ENCODE measurements around the gene RAD51B. TPM values are rescaled to one million over a fixed set of nuclear protein-coding genes. Genes with fewer than 3 reads are reported as not detected.

RAD51B gene
- total RNA-seq, 2 donors from 2014 or later, result 37.0 to 49.7 TPM

- H3K36me3 Mint-ChIP-seq (ENCODE audit: low read depth), result no peaks in the 10 kb centered on the region
- no peaks in the 10 kb centered on the region for H3K27me3 Mint-ChIP-seq
- peaks cover 18% of the 10 kb centered on the region for H3K4me1 Mint-ChIP-seq
- H3K27ac Mint-ChIP-seq, result peak overlapping the region; percentile 8
- peaks cover 4% of the 10 kb centered on the region for H3K9me3 Mint-ChIP-seq
- no peak for ATAC-seq (replicated peaks)
- H3K4me3 Mint-ChIP-seq, result no peak overlapping the region
These were observed 919.0 kb downstream of the RAD51B start for GRCh38 chr14:68738559-68738958.

GRCh38 chr14:68739701-68740100 is 920.1 kb downstream of the RAD51B start:
- ATAC-seq (replicated peaks), result no peak
- Mint-ChIP-seq H3K9me3 (peaks cover 4% of the 10 kb centered on the region), H3K27me3 (no peaks in the 10 kb centered on the region)

GRCh38 chr14:68740788-68741476 is 921.4 kb downstream of the RAD51B start:
- Mint-ChIP-seq H3K4me3 (no peak overlapping the region), H3K27me3 (no peaks in the 10 kb centered on the region), H3K27ac (no peak overlapping the region), H3K4me1 (peaks cover 10% of the 10 kb centered on the region), H3K36me3 (ENCODE audit: low read depth) (no peaks in the 10 kb centered on the region), H3K9me3 (peaks cover 4% of the 10 kb centered on the region)
- no peak for ATAC-seq (replicated peaks)

More at GRCh38 chr14:68739701-68740100, 920.1 kb downstream of the RAD51B start:
- Mint-ChIP-seq H3K27ac (no peak overlapping the region), H3K36me3 (ENCODE audit: low read depth) (no peaks in the 10 kb centered on the region), H3K4me1 (peaks cover 13% of the 10 kb centered on the region), H3K4me3 (no peak overlapping the region)

GRCh38 chr14:68741477-68741791 is 921.9 kb downstream of the RAD51B start:
- H3K9me3 Mint-ChIP-seq, result peaks cover 4% of the 10 kb centered on the region
- peaks cover 6% of the 10 kb centered on the region for H3K4me1 Mint-ChIP-seq
- ATAC-seq (replicated peaks), result no peak
- H3K27ac Mint-ChIP-seq, result no peak overlapping the region
- H3K36me3 Mint-ChIP-seq (ENCODE audit: low read depth), result no peaks in the 10 kb centered on the region
- H3K4me3 Mint-ChIP-seq, result no peak overlapping the region
- H3K27me3 Mint-ChIP-seq, result no peaks in the 10 kb centered on the region

GRCh38 chr14:68741839-68742470 is 922.4 kb downstream of the RAD51B start:
- no peak for ATAC-seq (replicated peaks)
- H3K4me3 Mint-ChIP-seq, result no peak overlapping the region
- H3K36me3 Mint-ChIP-seq (ENCODE audit: low read depth), result no peaks in the 10 kb centered on the region
- H3K4me1 Mint-ChIP-seq, result peaks cover 6% of the 10 kb centered on the region
- no peak overlapping the region for H3K27ac Mint-ChIP-seq
- H3K9me3 Mint-ChIP-seq, result peaks cover 4% of the 10 kb centered on the region
- no peaks in the 10 kb centered on the region for H3K27me3 Mint-ChIP-seq

GRCh38 chr14:68744613-68745012 is 925.0 kb downstream of the RAD51B start:
- no peak overlapping the region for H3K27ac Mint-ChIP-seq
- no peaks in the 10 kb centered on the region for H3K36me3 Mint-ChIP-seq (ENCODE audit: low read depth)
- H3K4me3 Mint-ChIP-seq, result no peak overlapping the region
- no peaks in the 10 kb centered on the region for H3K27me3 Mint-ChIP-seq
- ATAC-seq (replicated peaks), result no peak
- peaks cover 6% of the 10 kb centered on the region for H3K4me1 Mint-ChIP-seq
- peaks cover 4% of the 10 kb centered on the region for H3K9me3 Mint-ChIP-seq

GRCh38 chr14:68747393-68747792 is 927.8 kb downstream of the RAD51B start:
- H3K9me3 Mint-ChIP-seq, result no peaks in the 10 kb centered on the region

GRCh38 chr14:68748260-68748659 is 928.7 kb downstream of the RAD51B start:
- no peaks in the 10 kb centered on the region for H3K36me3 Mint-ChIP-seq (ENCODE audit: low read depth)
- H3K9me3 Mint-ChIP-seq, result no peaks in the 10 kb centered on the region
- no peaks in the 10 kb centered on the region for H3K4me1 Mint-ChIP-seq
- no peak overlapping the region for H3K27ac Mint-ChIP-seq
- no peaks in the 10 kb centered on the region for H3K27me3 Mint-ChIP-seq
- no peak overlapping the region for H3K4me3 Mint-ChIP-seq
- ATAC-seq (replicated peaks), result no peak

More at GRCh38 chr14:68747393-68747792, 927.8 kb downstream of the RAD51B start:
- Mint-ChIP-seq H3K4me3 (no peak overlapping the region), H3K4me1 (no peaks in the 10 kb centered on the region), H3K27me3 (no peaks in the 10 kb centered on the region), H3K36me3 (ENCODE audit: low read depth) (no peaks in the 10 kb centered on the region), H3K27ac (no peak overlapping the region)
- ATAC-seq (replicated peaks), result no peak

- Mint-ChIP-seq H3K27me3 (no peaks in the 10 kb centered on the region), H3K27ac (no peak overlapping the region), H3K9me3 (no peaks in the 10 kb centered on the region), H3K4me3 (no peak overlapping the region), H3K36me3 (ENCODE audit: low read depth) (no peaks in the 10 kb centered on the region), H3K4me1 (no peaks in the 10 kb centered on the region)
- no peak for ATAC-seq (replicated peaks)
These were observed 929.1 kb downstream of the RAD51B start for GRCh38 chr14:68748691-68749090.

GRCh38 chr14:68749487-68750475 is 930.2 kb downstream of the RAD51B start:
- Mint-ChIP-seq H3K4me3 (no peak overlapping the region), H3K9me3 (no peaks in the 10 kb centered on the region), H3K27ac (peak overlapping the region; percentile 24), H3K36me3 (ENCODE audit: low read depth) (no peaks in the 10 kb centered on the region), H3K4me1 (no peaks in the 10 kb centered on the region), H3K27me3 (no peaks in the 10 kb centered on the region)
- no peak for ATAC-seq (replicated peaks)

- Mint-ChIP-seq H3K27me3 (no peaks in the 10 kb centered on the region), H3K36me3 (ENCODE audit: low read depth) (no peaks in the 10 kb centered on the region), H3K27ac (no peak overlapping the region), H3K9me3 (no peaks in the 10 kb centered on the region), H3K4me3 (no peak overlapping the region), H3K4me1 (no peaks in the 10 kb centered on the region)
- no peak for ATAC-seq (replicated peaks)
These were observed 932.9 kb downstream of the RAD51B start for GRCh38 chr14:68752271-68753006.

- no peak for ATAC-seq (replicated peaks)
- H3K27me3 Mint-ChIP-seq, result no peaks in the 10 kb centered on the region
- no peak overlapping the region for H3K27ac Mint-ChIP-seq
- H3K4me3 Mint-ChIP-seq, result no peak overlapping the region
- no peaks in the 10 kb centered on the region for H3K9me3 Mint-ChIP-seq
- H3K4me1 Mint-ChIP-seq, result no peaks in the 10 kb centered on the region
- H3K36me3 Mint-ChIP-seq (ENCODE audit: low read depth), result no peaks in the 10 kb centered on the region
These were observed 934.1 kb downstream of the RAD51B start for GRCh38 chr14:68753690-68754089.

GRCh38 chr14:68755016-68755353 is 935.4 kb downstream of the RAD51B start:
- Mint-ChIP-seq H3K4me1 (no peaks in the 10 kb centered on the region), H3K27me3 (no peaks in the 10 kb centered on the region), H3K27ac (no peak overlapping the region), H3K4me3 (no peak overlapping the region), H3K9me3 (no peaks in the 10 kb centered on the region), H3K36me3 (ENCODE audit: low read depth) (no peaks in the 10 kb centered on the region)
- no peak for ATAC-seq (replicated peaks)

GRCh38 chr14:68756000-68756481 is 936.5 kb downstream of the RAD51B start:
- Mint-ChIP-seq H3K36me3 (ENCODE audit: low read depth) (no peaks in the 10 kb centered on the region), H3K4me3 (no peak overlapping the region)
- ATAC-seq (replicated peaks), result no peak

More at GRCh38 chr14:68756000-68756481, 936.5 kb downstream of the RAD51B start:
- Mint-ChIP-seq H3K27ac (no peak overlapping the region), H3K27me3 (no peaks in the 10 kb centered on the region), H3K4me1 (no peaks in the 10 kb centered on the region), H3K9me3 (no peaks in the 10 kb centered on the region)

Data from activated T-helper 17 cell treated with anti-CD3 and anti-CD28 coated beads, Interleukin-2, amount 50 U/mL, for 72 hours (primary cell).